C4-2B (cell line): ENCODE measurements around the gene FMR1.

Experiments
- ZFX ChIP-seq: fragments of 450-650 bp; IDR thresholded peaks from 2 replicates; pipeline ENCODE4 v1.6.1; 2017
- TF ChIP-seq, protein P1 (sequence below): fragments of 450-650 bp; conservative IDR thresholded peaks from 2 replicates; pipeline ENCODE4 v1.5.1; 2017; ENCODE audit warnings: mild to moderate bottlenecking

DNA sequence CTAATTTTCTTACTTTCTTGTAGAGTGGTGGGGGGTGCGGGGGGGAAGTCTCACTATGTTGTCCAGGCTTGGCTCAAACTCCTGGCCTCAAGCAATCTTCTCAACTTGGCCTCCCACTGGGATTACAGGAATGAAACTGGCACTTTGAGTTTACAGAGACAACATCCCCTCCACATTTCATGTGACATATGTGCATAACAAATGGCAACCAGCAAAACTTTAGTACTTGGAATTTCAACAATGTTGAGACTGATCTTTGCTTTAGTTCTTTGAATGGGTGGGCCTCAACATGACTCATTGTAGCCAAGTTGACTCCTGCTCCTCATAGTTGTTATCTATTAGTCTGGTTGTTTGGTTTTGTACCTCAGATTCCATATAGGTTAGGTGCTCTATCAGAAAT, 11.4 kb upstream of the FMR1 start:
- TF ChIP-seq, protein P1, sequence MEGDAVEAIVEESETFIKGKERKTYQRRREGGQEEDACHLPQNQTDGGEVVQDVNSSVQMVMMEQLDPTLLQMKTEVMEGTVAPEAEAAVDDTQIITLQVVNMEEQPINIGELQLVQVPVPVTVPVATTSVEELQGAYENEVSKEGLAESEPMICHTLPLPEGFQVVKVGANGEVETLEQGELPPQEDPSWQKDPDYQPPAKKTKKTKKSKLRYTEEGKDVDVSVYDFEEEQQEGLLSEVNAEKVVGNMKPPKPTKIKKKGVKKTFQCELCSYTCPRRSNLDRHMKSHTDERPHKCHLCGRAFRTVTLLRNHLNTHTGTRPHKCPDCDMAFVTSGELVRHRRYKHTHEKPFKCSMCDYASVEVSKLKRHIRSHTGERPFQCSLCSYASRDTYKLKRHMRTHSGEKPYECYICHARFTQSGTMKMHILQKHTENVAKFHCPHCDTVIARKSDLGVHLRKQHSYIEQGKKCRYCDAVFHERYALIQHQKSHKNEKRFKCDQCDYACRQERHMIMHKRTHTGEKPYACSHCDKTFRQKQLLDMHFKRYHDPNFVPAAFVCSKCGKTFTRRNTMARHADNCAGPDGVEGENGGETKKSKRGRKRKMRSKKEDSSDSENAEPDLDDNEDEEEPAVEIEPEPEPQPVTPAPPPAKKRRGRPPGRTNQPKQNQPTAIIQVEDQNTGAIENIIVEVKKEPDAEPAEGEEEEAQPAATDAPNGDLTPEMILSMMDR: no peak
- no peak for TF ChIP-seq ZFX
